GM18505 (cell line): ENCODE results near the gene C19orf12.

Experiments used
- ATAC-seq: cut with Tn5 transposase; IDR thresholded peaks from one replicate; pipeline ENCODE4 v1.9.1; 2021; ENCODE audit not compliant: unreplicated experiment
- POLR2A ChIP-seq: IDR thresholded peaks from 4 replicates; pipeline ENCODE4 v1.6.1; 2011; ENCODE audit warnings: borderline replicate concordance; ENCODE audit not compliant: insufficient read depth, insufficient read length; ENCODE audit errors: extremely low read depth

Gene C19orf12

DNA sequence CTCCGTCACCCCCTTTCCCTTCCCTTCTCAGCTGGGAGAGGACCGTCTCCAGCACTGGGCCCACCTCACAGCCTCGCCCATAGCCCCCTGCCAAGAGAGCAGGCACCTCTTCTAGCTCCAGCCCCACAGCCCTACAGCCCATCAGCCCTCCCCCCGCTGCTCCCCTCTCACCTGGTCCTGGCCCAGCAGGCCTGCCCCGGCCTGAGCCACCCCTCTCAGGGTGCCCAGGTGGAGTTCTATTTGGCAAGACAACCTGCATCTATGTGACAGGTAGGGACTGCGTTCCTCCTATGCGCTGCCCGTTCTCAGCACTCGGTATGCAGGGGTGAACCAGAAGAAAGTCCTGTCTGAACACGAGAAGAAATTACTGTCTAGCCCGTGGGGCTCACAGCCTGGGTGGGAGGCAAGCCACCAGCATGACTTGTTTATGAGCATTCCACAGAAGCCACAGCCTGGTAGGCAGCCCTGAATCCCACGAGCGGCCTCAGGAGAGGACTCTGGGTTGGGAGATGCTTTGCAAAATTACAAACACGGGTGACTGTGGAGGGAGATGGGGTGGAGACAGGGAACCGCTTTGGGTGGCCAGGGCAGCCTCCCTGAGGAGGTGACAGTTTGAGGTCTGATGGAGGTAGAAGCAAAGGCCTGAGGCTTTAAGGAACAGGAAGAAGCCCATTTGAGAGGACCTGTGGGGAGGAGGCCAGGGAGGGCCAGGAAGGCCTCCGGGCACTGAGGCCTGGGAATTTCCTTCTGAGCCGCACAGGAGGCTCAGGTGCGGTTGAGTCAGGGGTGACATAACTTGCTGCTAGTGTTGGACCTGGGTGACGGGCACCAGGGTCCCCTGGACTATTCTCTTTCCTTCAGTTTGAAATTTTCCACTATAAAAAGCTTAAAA, 51.0 kb downstream of the C19orf12 start:
- TF ChIP-seq POLR2A, result no peak
- no peak for ATAC-seq

GRCh38 chr19:29662604-29663404, 52.3 kb downstream of the C19orf12 start:
- no peak for TF ChIP-seq POLR2A
- ATAC-seq, result no peak

GRCh38 chr19:29662278-29662603, 52.8 kb downstream of the C19orf12 start:
- no peak for TF ChIP-seq POLR2A

GRCh38 chr19:29660835-29661234, 54.2 kb downstream of the C19orf12 start:
- ATAC-seq, result no peak
- TF ChIP-seq POLR2A, result no peak

More at GRCh38 chr19:29662278-29662603, 52.8 kb downstream of the C19orf12 start:
- no peak for ATAC-seq

DNA sequence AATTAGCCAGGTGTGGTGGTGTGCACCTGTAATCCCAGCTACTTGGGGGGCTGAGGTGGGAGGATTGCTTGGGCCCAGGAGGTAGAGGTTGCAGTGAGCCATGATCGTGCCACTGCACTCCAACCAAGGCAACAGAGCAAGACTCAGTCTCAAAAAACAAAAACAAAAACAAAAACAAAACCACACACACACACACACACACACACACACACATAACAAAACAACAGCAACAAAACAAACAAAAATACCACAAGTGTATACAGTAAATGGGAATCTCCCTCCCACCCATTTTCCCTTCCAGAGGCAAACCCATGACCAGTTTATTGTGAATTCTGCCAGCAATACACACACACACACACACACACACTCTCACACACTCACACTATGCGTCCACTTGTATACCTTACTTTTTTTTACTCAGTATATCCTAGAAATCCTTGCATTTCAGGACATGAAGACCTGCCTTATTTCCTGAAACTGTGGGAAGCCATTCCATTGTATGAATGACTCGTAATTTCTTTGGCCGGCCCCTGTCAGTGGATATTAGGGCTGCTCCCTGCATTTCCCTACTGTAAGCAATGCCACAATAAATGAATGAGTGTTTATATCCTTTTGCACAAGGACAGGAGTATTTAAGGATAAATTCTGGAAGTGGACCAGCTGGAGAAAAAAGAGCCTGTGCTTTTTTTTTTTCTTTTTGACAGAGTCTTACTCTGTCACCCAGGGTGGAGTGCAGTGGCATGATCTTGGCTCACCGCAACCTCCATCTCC, 56.7 kb downstream of the C19orf12 start:
- no peak for ATAC-seq
- TF ChIP-seq POLR2A, result no peak

DNA sequence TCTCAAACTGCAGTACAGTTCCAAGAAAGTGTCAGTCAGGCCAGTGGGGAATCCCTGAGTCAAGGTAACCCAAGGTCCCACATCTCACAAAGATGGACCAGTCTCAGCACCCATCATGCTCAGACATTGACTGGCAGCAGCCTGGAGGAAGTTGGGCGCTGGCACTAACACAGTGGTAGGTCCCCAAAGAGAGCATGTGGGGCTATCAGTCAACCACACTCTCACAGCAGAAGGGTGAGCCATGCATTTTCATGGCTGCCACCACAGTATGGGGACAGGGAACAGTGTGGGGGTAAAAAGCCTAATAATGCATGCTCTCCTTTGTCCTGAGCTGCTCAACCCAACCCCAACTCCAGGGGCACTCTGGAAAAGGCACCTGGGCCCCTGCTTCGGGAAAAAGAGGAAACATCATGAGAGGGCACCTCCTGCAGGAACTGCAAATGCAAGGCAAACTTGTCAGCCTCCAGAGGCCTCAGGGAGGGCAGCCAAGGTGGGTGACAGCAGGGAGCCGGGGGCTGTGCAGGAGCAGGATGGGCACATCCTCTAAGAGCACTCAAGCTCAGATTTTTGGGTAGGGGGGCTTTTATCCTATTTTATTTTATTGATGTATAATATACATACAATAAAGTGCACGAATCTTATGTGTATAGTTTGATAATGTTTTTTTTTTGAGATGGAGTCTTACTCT, 59.3 kb downstream of the C19orf12 start:
- ATAC-seq, result no peak
- no peak for TF ChIP-seq POLR2A

GRCh38 chr19:29653398-29653797, 61.7 kb downstream of the C19orf12 start:
- no peak for ATAC-seq
- no peak for TF ChIP-seq POLR2A

DNA sequence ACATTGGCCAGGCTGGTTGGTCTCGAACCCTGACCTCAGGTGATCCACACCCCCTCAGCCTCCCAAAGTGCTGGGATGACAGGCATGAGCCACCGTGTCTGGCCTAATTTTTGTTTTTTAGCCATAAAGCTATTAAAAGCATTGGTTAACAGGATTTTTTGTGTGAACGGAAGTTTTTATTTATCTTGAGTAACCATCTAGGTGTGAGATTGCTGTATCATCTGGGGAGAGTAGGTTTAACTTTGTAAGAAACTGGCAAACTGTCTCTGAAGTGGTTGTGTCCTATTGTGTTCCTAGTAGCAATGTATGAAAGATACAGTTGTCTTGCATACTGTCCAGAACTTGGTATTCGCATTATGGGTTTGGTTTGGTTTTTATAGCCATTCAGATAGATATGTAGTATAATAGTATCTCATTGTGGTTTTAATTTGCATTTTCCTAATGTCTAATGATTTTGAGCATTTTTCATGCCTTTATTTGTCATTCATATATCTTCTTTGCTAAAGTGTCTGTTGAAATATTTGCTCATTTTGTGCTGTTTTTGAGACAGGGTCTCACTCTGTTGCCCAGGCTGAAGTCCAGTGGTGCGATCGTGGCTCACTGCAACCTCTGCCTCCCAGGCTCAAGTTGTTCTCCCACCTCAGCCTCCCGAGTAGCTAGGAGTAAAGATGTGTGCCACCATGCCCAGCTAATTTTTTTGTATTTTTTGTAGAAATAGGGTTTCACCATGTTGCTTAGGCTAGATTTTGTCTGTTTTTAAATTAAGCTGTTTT, 63.3 kb downstream of the C19orf12 start:
- TF ChIP-seq POLR2A, result no peak
- ATAC-seq, result no peak

DNA sequence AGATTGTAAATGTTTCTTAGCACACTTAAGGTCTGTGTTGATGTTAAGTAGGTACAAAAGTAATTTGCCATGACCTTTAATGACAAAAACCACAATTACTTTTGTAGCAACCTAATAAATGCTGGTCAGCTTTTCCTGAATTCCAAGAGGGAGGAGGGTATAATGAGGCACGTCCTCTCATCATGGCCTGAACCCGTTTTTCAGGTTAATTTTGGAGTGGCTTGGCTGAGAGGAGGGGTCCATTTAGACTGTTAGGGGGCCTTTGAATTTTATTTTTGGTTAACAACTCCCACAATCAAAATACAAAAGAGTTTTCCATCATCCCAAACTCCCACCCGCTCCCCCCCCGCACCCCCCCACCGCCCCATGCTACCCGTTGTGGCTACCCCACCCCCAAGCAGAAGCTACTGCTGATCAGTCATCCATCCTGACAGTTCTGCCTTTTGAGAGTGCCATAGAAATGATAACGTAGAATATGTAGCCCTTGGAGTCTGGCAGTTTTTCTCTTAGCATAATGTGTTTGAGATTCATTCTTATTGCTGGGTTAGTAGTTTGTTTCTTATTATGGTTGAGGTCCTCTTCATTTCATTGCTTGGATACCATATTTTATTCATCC, 64.2 kb downstream of the C19orf12 start:
- no peak for ATAC-seq
- no peak for TF ChIP-seq POLR2A
